ENCODE data around the gene PPFIA1.

DNA sequence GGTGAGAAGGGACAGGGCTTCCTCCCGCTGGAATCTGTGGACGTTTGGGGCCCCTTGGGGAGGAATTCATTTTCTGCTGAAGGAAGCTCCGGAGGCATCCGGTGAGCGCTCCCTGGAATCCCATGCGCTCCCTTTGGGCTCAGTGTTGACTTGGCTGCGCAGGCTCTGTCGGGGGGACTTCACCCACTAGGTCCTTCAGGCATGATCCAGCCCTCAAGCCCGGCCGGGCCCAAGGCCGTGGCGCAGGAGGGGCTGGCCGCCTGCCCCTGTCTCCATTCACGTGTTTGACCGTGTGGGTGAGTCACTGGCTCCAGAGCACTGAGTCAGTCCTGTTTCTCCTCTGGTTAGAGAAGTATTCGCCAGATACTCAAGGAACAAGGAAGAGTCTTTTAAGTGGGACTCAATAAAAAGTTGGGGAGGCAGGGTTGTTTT is 129.2 kb downstream of the PPFIA1 start:
- TF ChIP-seq, protein P1, sequence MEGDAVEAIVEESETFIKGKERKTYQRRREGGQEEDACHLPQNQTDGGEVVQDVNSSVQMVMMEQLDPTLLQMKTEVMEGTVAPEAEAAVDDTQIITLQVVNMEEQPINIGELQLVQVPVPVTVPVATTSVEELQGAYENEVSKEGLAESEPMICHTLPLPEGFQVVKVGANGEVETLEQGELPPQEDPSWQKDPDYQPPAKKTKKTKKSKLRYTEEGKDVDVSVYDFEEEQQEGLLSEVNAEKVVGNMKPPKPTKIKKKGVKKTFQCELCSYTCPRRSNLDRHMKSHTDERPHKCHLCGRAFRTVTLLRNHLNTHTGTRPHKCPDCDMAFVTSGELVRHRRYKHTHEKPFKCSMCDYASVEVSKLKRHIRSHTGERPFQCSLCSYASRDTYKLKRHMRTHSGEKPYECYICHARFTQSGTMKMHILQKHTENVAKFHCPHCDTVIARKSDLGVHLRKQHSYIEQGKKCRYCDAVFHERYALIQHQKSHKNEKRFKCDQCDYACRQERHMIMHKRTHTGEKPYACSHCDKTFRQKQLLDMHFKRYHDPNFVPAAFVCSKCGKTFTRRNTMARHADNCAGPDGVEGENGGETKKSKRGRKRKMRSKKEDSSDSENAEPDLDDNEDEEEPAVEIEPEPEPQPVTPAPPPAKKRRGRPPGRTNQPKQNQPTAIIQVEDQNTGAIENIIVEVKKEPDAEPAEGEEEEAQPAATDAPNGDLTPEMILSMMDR (IDR thresholded peaks at IDR 0.05; ENCODE audit: poor library complexity) = no peak
- TF ChIP-seq EZH2phosphoT487 (IDR thresholded peaks at IDR 0.05; ENCODE audit: low read depth, severe bottlenecking, unreplicated experiment) = no peak
- TF ChIP-seq EZH2 (IDR thresholded peaks at IDR 0.05; ENCODE audit: borderline replicate concordance) = no peak

Data from hepatocyte (in vitro differentiated cells).